ENCODE data around the gene CSMD2.

Gene CSMD2

DNA sequence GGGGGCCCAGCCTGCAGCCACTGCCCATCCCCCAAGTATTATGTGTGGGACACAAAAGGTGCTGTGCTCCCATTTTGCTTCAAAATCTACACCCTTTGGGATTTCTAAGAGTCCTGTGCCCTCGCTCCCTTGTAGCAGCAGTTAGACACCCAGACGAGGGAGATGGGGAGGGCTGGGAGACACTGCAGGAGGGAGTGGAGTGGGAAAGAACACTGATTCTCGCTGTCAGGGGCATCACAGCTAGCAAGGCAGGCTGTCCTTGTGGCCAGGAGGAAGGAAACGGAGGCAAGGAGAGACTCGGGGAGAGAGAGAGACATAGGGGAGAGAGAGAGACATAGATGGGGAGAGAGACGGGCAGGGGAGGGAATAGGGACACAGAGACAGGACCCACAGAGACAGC is 38.5 kb downstream of the CSMD2 start:
- TF ChIP-seq, protein P1, sequence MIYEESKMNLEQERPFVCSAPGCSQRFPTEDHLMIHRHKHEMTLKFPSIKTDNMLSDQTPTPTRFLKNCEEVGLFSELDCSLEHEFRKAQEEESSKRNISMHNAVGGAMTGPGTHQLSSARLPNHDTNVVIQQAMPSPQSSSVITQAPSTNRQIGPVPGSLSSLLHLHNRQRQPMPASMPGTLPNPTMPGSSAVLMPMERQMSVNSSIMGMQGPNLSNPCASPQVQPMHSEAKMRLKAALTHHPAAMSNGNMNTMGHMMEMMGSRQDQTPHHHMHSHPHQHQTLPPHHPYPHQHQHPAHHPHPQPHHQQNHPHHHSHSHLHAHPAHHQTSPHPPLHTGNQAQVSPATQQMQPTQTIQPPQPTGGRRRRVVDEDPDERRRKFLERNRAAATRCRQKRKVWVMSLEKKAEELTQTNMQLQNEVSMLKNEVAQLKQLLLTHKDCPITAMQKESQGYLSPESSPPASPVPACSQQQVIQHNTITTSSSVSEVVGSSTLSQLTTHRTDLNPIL (CRISPR knock-in tag; IDR thresholded peaks at IDR 0.05; ENCODE audit: low read depth): no peak
- no peak for TF ChIP-seq GLIS3 (CRISPR knock-in tag; IDR thresholded peaks at IDR 0.05)
- TF ChIP-seq, protein P2, sequence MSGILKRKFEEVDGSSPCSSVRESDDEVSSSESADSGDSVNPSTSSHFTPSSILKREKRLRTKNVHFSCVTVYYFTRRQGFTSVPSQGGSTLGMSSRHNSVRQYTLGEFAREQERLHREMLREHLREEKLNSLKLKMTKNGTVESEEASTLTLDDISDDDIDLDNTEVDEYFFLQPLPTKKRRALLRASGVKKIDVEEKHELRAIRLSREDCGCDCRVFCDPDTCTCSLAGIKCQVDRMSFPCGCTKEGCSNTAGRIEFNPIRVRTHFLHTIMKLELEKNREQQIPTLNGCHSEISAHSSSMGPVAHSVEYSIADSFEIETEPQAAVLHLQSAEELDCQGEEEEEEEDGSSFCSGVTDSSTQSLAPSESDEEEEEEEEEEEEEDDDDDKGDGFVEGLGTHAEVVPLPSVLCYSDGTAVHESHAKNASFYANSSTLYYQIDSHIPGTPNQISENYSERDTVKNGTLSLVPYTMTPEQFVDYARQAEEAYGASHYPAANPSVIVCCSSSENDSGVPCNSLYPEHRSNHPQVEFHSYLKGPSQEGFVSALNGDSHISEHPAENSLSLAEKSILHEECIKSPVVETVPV (CRISPR knock-in tag; IDR thresholded peaks at IDR 0.05): no peak
- no peak for TF ChIP-seq RARB (CRISPR knock-in tag; IDR thresholded peaks at IDR 0.05)
- no peak for TF ChIP-seq ZNF70 (CRISPR knock-in tag; IDR thresholded peaks at IDR 0.05)
- TF ChIP-seq, protein P3, sequence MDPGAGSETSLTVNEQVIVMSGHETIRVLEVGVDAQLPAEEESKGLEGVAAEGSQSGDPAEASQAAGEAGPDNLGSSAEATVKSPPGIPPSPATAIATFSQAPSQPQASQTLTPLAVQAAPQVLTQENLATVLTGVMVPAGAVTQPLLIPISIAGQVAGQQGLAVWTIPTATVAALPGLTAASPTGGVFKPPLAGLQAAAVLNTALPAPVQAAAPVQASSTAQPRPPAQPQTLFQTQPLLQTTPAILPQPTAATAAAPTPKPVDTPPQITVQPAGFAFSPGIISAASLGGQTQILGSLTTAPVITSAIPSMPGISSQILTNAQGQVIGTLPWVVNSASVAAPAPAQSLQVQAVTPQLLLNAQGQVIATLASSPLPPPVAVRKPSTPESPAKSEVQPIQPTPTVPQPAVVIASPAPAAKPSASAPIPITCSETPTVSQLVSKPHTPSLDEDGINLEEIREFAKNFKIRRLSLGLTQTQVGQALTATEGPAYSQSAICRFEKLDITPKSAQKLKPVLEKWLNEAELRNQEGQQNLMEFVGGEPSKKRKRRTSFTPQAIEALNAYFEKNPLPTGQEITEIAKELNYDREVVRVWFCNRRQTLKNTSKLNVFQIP (CRISPR knock-in tag; IDR thresholded peaks at IDR 0.05; ENCODE audit: borderline replicate concordance, low read depth): no peak
- TF ChIP-seq OSR1 (CRISPR knock-in tag; IDR thresholded peaks at IDR 0.05): no peak
- TF ChIP-seq CSDC2 (CRISPR knock-in tag; IDR thresholded peaks at IDR 0.05): no peak
- no peak for TF ChIP-seq PATZ1 (CRISPR knock-in tag; IDR thresholded peaks at IDR 0.05; ENCODE audit: borderline replicate concordance)
- TF ChIP-seq SNAI2 (CRISPR knock-in tag; IDR thresholded peaks at IDR 0.05): no peak
- no peak for TF ChIP-seq BACH2 (CRISPR knock-in tag; IDR thresholded peaks at IDR 0.05; ENCODE audit: borderline replicate concordance)
- TF ChIP-seq ESRRG (CRISPR knock-in tag; IDR thresholded peaks at IDR 0.05): no peak
- no peak for TF ChIP-seq ISL1 (CRISPR knock-in tag; IDR thresholded peaks at IDR 0.05)
- no peak for ATAC-seq

- no peak for ATAC-seq
- TF ChIP-seq, protein P3 (CRISPR knock-in tag; IDR thresholded peaks at IDR 0.05; ENCODE audit: borderline replicate concordance, low read depth): no peak
- TF ChIP-seq ESRRG (CRISPR knock-in tag; IDR thresholded peaks at IDR 0.05) (no peak), ARNTL (CRISPR knock-in tag; IDR thresholded peaks at IDR 0.05; ENCODE audit: borderline replicate concordance, low read depth) (no peak), ZFP3 (CRISPR knock-in tag; IDR thresholded peaks at IDR 0.05) (no peak), ZNF565 (CRISPR knock-in tag; conservative IDR thresholded peaks at IDR 0.05; ENCODE audit: low read depth) (no peak), ZC3H10 (CRISPR knock-in tag; IDR thresholded peaks at IDR 0.05) (no peak), ZNF70 (CRISPR knock-in tag; IDR thresholded peaks at IDR 0.05) (no peak)
- TF ChIP-seq, protein P1 (CRISPR knock-in tag; IDR thresholded peaks at IDR 0.05; ENCODE audit: low read depth): no peak
- TF ChIP-seq, protein P2 (CRISPR knock-in tag; IDR thresholded peaks at IDR 0.05): no peak
Observed at GRCh38 chr1:34125721-34126380, 39.2 kb downstream of the CSMD2 start.

Measured in SK-N-SH treated with all-trans-retinoic acid at 6 μM for 48 hours (cell line).